ENCODE results near the gene DPH5.
"Not testable (repeated sequence)": the region's sequence is repeated elsewhere in the genome, so short reads cannot be mapped to it uniquely, and the experiment has no call there.

Gene DPH5, protein sequence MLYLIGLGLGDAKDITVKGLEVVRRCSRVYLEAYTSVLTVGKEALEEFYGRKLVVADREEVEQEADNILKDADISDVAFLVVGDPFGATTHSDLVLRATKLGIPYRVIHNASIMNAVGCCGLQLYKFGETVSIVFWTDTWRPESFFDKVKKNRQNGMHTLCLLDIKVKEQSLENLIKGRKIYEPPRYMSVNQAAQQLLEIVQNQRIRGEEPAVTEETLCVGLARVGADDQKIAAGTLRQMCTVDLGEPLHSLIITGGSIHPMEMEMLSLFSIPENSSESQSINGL

GRCh38 chr1:101025657-101026429 is at the start of gene DPH5:
Gene DPH5, minus strand, starts transcription at chr1:101025784. Its CDS starts 341 bp downstream, at chr1:101025443.
- peak; percentile 92 for DNase-seq

DNA sequence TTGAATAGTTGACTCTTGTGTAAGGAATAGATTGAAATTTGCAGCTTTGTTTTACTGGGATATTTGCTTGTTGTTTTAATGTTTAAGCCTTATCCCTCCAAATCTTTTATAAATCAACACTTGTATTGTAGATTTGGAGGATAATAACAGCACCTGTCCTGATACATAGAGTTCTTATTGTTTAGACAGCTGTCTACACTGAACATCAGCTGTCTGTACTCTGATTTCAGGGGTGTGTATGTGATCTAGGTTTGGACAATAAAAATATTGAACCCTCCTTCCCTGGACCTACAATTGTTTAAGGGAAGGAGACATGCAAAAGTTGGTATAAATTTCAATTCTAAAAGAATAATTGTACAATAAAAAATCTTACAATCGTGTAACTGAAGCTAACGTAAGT is 48.3 kb upstream of the DPH5 start:
- DNase-seq, result no peak

DNA sequence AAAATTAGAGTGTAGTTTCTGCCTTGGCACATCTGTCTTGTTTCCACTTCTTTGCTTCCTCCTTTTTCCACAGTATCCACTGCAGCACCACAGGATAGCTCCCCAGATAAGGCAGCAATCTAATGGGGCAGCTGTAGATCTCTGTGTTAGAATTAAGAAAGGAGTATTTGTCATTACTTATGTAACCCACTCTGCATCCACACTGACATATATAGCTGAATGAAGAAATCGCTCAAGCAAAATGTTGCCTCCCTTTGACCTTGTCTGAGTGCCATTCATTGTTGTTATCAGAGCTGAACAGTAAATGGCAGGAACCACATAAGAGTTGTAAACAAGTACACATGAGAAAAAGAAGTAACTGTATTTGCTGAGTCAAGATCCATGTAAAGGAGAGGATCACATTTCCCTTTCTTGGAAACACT is 45.9 kb upstream of the DPH5 start:
- no peak for DNase-seq

- DNase-seq, result no peak
Observed at GRCh38 chr1:101069158-101069557, 43.6 kb upstream of the DPH5 start.

- DNase-seq, result not testable (repeated sequence)
Observed at GRCh38 chr1:101066937-101067335, 41.4 kb upstream of the DPH5 start.

GRCh38 chr1:101066260-101066936 is 40.8 kb upstream of the DPH5 start:
- no peak for DNase-seq

- no peak for DNase-seq
Observed at GRCh38 chr1:101065575-101065974, 40.0 kb upstream of the DPH5 start.

- no peak for DNase-seq
Observed at GRCh38 chr1:101064697-101065096, 39.1 kb upstream of the DPH5 start.

DNA sequence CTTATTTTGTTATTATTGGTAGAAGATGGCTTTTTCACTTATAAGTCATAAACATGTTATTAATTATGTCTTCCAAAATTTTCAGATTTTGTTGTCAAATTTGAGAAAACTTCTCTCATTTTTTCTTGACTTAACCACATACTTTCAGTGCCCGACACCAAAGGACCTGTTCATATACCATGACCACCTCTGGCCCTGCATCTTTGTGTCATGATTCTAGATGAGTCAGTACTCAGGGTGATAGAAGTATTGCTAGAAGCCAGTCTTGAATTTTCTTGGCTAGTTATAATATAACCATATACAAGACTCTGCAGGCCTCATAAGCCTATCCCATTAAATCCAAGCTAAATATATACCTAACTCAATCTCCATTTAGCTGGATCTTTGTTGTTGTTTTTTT is 35.4 kb upstream of the DPH5 start:
- no peak for DNase-seq

DNA sequence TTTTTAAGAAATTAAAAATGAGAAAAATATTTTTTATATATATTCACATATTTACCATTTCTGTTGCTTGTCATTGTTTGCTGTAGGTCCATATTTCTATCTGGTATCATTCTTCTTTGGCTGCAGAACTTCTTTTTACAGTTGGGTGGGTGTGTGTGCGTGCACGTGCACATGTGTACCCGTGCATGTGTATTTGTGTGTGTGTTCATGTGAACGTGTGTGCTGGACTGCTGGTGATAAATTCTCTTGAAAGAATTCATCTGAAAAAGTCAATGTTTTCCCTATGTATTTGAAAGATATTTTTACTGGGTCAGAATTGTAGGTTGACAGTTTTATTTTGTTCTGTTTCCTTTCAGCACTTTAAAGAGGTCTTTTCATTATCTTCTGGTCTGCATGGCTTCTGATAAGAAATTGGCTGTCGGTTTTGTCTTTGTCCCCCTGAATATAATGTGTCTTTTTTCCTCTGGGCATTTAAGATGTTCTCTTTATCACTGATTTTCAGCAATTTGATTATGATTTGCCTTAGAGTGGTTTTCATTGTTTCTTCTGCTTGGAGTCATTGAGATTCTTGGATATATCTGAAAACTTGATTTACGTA is 34.5 kb upstream of the DPH5 start:
- no peak for DNase-seq

GRCh38 chr1:101055623-101056022 is 30.0 kb upstream of the DPH5 start:
- DNase-seq, result no peak

- DNase-seq, result no peak
Observed at GRCh38 chr1:101051688-101052638, 26.4 kb upstream of the DPH5 start.

- DNase-seq, result no peak
Observed at GRCh38 chr1:101050869-101051268, 25.3 kb upstream of the DPH5 start.

DNA sequence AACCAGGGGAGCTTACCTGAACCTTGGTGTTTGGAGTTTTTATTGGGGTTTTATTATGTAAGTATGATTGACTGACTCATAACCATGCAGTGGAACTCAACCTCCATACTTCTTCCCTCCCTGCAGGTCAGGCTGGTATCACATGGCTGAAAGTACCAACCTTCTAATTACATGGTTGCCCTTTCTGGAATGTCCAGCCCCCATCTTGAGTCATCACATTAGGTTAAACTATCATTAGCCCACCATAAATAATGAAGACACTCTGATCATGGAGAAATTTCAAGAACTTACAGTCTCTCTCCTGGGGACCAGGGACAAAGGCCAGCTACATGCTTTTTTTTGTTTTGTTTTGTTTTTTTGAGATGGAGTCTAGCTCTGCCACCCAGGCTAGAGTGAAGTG is 19.2 kb upstream of the DPH5 start:
- DNase-seq, result no peak

GRCh38 chr1:101044259-101044658 is 18.7 kb upstream of the DPH5 start:
- no peak for DNase-seq

DNA sequence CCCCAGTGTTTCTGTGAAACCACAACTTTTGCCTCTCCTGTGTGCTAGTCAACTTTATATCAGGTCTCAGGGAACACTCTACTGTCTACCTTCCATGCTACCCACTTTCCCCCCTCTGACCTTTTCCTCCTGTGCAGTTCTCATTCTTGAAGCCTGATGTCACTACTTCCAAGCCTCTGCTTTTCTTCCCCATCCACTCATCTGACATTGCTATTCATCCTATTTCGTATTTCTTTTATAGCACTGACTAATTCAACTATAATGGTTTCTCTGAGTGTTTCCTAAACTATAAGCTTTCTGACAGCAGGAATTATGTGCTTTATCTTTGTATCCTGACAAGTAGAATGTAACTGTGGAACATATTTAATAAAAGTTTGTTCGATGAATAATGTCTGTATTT is 18.2 kb upstream of the DPH5 start:
- peak; percentile 75 for DNase-seq

GRCh38 chr1:101041300-101041699 is 15.7 kb upstream of the DPH5 start:
- DNase-seq, result no peak

- no peak for DNase-seq
Observed at GRCh38 chr1:101040666-101041065, 15.1 kb upstream of the DPH5 start.

GRCh38 chr1:101039245-101039644 is 13.7 kb upstream of the DPH5 start:
- peak; percentile 63 for DNase-seq

- DNase-seq, result no peak
Observed at GRCh38 chr1:101037316-101037715, 11.7 kb upstream of the DPH5 start.

- no peak for DNase-seq
Observed at GRCh38 chr1:101033017-101033416, 7.4 kb upstream of the DPH5 start.

DNA sequence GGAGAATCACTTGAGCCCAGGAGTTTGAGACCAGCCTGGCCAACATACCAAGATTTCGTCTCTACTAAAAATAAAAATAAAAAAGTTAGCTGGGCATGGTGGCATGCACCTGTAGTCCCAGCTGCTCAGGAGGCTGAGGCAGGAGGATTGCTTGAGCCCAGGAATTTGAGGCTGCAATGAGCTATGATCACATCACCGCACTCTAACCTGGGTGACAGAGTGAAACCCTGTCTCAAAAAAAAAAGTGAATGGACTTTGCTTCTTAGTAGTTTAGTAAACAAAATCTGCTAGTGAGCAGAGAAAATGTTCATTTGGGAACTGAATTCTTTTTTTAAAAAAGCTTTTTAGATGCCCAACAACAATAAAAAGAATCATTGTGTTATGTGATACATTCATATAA is 6.5 kb upstream of the DPH5 start:
- DNase-seq, result not testable (repeated sequence)

All from EL (cell line).